Measurements from ENCODE around the gene SLC22A17.
"Not testable (repeated sequence)": the region's sequence is repeated elsewhere in the genome, so short reads cannot be mapped to it uniquely, and the experiment has no call there.

SLC22A17 gene

DNA sequence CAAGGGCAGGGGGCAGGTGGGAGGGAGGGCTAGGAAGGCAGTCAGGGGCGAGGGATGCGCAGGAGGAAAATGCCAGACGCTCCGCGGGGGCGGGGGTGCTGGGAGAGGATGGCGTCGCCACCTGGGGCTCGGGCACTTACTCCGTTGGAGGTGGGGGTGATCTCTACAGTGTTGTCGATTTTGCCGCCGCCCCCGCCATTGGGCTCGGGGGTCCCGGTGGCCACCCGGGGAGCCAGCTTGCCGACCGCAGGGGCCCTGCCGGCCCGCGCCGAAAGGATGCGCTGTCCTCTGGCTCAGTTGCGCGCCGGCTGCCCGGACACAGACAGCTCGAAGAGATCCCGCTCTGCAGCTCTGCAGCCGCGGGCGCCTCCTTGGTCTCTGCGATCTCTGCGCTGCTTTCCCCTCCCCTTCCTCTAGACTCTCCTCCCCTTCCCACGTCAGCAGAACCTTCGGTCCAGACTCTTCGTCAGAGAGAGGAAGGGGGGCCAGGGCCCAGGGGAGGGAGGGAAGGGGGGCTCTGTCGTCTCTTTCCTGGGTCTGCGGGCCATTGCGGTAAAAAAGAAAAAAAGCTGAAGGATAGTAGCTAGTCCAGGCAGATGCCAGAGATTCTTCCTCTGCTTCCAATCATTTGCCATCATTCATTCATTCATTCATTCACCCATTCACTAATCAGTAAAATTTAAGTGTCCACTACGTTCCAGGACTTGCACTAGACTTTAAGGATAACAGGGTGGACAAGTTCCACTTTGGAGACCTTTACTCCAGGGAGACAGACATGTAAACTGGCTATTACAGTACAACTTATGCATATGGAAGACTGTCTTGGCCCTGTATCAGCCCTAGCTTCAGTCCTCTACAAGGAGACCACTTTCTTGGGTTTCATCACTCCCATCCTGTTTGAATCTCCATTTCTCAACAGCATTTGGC lies at the start of gene SLC22A17:
Gene SLC22A17 (minus strand): TSS at position 382 of the 927 bp plus-strand sequence.
- DNase-seq: no peak

GRCh38 chr14:23401291-23401690 lies 48.6 kb upstream of the SLC22A17 start:
- no peak for DNase-seq

- not testable (repeated sequence) for DNase-seq
These were observed 47.9 kb upstream of the SLC22A17 start for GRCh38 chr14:23400496-23401149.

GRCh38 chr14:23399591-23399990 lies 46.9 kb upstream of the SLC22A17 start:
- DNase-seq: no peak

- DNase-seq: no peak
These were observed 46.4 kb upstream of the SLC22A17 start for GRCh38 chr14:23399136-23399535.

DNA sequence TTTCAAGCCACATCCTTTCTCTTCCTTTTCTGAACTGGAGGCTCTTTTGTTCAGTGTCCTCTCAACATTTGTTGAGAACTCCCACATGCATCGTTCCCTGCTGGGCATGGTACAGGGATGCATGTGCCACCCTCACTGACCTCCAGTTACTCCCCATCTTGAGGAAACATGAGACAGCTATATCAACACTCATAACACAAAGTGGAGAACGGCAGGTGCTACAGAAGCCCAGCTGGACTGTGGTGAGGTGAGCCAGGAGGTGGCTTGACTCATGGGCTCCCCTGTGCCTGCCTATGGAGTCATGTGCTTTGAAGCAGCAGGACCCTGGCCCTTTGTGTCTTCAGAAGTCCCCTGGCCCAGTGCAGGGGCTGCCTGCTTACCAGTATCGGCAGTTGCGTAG lies 45.7 kb upstream of the SLC22A17 start:
- no peak for DNase-seq

- no peak for DNase-seq
These were observed 44.2 kb upstream of the SLC22A17 start for GRCh38 chr14:23396781-23397407.

GRCh38 chr14:23396126-23396525 lies 43.4 kb upstream of the SLC22A17 start:
- DNase-seq: no peak

DNA sequence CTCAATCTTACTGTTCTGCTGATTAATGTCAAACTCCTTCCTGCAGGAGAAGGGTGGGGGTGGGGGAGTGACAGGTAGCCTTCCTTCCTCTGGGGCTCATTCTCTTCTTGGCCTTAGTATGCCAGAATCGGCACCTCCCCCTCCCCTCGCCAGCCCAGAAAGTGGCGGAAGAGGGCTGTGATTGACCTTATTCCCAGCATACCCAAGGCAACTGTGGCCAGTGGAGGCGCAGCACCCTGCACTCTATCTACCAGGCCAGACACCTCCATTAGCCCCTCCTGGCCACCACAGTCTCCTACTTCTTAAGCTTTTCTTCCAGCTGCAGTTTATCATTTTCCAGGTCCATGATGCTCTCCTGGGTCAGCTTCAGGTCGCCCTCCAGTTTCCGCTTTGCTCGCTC lies 39.9 kb upstream of the SLC22A17 start:
- DNase-seq: no peak

DNA sequence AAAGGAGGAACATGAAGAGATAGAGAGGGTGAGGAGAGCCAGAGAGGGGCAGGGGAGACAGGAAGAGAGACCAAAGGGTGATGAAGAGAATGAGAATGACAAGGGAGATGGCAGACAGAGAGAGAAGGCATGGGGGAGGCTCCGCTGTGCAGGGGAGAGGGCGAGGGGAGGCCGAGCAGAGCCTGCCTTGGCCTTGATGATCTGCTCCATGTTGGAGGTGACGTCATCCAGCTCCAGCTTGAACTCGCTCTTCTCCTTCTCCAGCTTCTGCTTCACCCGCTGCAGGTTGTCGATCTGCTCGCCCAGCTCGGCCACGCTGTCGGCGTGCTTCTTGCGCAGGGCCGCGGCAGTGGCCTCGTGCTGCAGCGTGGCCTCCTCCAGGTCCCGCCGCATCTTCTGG lies 37.2 kb upstream of the SLC22A17 start:
- DNase-seq: not testable (repeated sequence)

- DNase-seq: no peak
These were observed 36.7 kb upstream of the SLC22A17 start for GRCh38 chr14:23389396-23389795.

DNA sequence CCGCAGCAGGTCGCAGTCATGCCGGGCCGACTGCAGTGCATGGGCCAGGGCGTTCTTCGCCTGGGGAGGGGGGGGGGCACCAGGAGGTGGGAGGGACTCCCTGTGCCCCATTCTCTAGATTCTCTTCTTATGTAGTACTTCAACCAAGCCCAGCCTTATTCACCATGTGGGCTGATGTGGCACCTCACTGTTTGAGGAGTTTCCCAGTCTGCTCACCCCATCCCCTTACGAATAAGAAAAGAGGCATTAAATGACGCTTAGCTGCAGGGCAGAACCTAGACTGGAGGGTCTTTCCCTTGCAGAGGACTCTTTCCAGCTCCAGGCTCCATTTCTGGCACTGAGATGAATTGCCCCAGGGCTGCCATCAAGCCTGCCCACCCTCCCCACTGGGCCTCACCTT lies 36.3 kb upstream of the SLC22A17 start:
- no peak for DNase-seq

DNA sequence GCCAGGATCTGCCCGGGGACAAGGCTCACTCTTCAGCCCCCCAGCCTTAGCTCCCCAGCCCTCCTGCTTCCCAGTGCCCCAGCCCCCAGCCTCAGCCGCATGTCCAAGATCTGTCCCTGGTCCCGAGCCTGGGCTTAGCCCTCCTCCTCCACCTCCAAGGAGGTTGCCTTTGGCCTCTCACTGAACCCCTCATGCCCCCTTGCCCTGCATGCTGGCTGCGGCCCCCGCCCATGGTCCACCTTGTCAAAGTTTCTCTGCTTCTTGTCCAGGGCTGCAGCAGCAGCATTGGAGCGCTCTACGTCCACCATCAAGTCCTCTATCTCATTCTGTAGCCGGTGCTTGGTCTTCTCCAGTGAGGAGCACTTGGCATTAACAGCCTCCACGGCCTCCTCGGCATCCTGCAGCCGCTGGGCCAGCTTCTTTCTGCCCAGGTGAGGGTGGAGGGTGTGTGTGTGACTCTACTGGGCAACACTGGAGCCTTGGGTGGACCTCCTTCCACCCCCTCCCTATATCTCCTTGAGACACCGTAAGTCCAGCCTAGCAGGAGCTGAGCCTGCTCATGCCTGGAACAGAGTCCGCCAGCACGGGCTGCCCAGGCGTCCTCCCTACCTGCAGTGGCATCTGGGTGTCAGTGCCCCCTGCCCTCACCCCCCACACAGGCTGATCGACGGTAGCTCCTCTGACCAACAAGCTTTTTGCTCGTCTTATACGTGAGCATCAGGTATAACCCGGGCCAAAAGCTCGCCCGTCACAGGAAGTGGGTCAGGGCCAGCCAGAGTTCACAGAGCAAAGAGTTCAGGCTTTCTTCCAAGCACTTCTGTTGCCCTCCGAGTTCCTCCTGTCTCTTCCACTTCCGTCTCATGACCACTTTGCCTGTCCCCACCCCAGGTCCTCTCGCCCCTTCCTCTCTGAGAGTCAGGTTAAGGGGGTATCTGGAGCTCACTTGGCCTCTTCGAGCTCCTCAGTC lies 35.5 kb upstream of the SLC22A17 start:
- no peak for DNase-seq

DNA sequence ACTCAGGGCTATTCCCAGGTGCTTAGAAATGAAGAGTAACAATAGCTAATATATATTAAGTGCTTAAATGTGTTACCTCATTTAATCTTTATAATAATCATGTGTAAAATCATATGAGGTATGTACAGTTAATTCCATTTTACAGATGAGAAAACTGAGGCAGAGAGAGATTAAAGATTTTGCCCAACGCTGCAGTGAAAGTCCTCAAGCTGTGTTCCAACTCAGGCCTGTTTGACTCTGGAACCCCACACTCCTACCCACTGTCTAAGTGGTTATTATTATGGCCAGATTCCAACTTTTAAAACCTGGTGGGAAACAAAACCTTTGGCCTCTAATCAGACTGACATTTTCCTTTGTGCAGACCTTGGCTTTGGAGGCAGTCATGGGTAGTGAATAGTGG lies 34.3 kb upstream of the SLC22A17 start:
- DNase-seq: no peak

- DNase-seq: not testable (repeated sequence)
These were observed 33.6 kb upstream of the SLC22A17 start for GRCh38 chr14:23386266-23386657.

DNA sequence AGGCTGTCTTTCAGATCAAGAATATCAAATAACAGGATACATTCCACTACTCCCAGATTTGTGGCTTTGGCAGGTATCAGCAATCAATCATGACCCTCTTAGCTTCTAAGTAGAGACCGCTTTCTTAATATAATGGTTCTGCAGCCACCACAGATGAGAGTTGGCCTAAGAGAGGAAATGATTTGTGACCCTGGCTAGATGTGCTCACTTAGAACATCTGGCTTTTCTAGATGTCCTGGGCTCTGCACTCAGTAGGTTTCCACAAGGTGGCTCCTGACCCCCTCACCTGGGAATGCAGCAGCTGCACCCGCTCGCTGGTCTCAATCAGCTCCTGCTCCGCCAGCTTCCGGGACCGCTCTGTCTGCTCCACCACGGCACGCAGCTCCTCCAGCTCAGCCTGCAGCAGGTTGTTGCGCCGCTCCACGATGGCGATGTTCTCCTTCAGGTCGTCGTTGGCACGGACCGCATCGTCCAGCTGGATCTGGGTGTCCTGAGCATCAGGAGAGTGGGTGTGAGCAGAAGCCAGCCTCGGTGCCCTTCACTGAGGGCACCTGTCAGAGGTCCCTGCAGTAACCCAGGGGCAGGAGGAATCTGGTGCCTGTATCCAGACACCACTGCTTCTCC lies 33.1 kb upstream of the SLC22A17 start:
- no peak for DNase-seq

- DNase-seq: no peak
These were observed 32.6 kb upstream of the SLC22A17 start for GRCh38 chr14:23385244-23385641.

DNA sequence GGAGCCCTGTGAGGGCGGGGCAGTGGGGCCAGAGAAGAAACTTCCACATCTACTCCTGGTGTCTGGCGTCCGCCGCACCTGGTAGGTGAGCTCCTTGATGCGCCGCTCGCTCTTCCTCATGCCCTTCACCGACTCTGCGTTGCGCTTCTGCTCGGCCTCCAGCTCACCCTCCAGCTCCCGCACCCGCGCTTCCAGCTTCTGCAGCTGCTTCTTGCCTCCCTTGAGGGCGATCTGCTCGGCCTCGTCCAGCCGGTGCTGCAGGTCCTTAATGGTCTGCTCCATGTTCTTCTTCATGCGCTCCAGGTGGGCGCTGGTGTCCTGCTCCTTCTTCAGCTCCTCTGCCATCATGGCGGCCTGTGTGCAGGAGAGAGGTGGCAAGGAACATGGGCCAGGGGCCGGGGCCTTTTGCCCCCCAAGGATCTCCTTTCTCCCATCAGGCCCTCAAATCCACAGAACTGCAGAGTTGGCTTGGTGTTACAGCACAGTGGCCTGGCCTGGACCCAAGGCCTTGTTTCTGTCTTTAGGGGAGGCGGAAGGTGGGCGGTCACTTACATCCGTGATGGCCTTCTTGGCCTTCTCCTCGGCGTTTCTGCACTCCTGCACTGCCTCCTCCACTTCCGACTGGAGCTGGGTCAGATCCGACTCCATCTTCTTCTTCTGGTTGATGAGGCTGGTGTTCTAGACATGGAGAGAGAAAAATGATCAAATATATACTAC lies 31.8 kb upstream of the SLC22A17 start:
- DNase-seq: no peak

DNA sequence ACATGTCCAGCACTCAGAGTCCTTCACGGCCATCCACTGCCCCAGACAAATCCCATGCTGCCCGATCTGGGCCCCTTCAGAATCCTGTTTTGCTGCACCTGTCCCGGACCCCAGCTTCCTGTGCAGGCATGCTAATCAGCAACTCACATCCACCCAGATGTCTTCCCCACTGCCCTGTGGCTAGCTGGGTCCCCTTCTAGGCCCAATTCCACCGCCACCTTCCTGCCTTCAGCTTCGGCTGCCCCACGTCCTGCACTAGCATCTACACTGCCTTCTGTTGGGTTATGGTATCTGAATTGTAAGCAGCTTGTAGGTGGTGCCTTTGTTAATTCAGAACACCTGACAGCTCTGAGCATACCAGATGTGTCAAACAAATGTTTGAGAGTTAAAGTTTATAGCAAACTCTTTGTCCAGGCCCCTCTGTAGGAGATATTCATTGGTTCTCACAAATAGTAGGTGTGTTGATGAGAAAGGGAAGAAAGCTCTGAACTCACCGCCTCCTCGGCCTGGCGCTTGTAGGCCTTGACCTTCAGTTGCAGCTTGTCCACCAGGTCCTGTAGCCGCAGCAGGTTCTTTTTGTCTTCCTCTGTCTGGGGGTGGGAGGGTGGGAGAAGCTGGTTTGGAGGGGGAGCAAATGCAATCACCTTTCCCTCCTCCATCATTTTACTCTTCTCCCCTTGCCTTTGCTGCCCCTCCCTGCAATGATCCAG lies 30.2 kb upstream of the SLC22A17 start:
- no peak for DNase-seq

DNA sequence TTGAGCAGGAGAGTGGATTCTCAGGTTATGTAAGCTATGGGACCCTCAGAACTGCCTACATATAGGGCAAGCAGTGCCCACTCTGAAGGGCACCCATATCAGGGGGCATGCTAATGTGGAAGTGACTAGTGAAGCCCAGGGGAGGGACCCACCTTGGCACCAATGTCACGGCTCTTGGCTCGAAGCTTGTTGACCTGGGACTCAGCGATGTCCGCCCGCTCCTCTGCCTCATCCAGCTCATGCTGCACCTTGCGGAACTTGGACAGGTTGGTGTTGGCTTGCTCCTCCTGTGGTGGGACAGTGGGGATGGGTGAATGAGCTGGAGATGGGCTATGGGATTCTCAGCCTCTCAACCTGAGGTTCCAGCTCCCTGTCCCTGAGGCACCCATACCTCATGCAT lies 29.6 kb upstream of the SLC22A17 start:
- no peak for DNase-seq

DNA sequence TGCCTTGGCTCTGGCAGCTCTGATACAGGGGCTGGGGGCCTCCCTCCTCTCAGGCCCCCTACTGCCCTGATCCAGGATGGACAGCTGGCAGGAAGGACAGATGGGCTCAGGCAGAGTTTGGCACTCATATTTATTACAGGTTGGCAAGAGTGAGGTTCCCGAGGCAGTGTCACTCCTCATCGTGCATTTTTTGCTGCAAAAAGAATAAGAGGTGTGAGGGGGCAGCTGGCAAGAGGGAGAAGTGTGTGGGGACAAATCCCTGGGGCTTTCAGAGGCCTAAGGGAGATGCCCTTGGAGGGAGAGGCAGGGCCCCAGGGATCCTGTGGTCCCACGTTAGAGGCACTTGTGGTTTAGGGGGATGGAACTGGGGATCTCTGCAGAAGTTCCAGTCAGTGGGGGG lies 29.2 kb upstream of the SLC22A17 start:
- DNase-seq: no peak

Data from NK-92 treated with Interleukin-12 subunit alpha and Interleukin-12 subunit beta, amount 100 ng/mL, for 24 hours (cell line).